Testis (tissue), 3 donors: ENCODE measurements around the gene HUS1B. TPM values are rescaled to one million over a fixed set of nuclear protein-coding genes. Genes with fewer than 3 reads are reported as not detected.

Experiments
- DNase-seq: peaks from one replicate; pipeline ENCODE4 v3.0.0-alpha.2; 2019
- H3K27ac ChIP-seq, 2 donors: fragments of 200-600 bp; sonication (generic); one replicate each; pipeline ENCODE4 v1.5.1; 2019
- H3K27me3 ChIP-seq: fragments of 200-600 bp; sonication (generic); one replicate; pipeline ENCODE4 v1.5.1; 2019
- H3K36me3 ChIP-seq: fragments of 200-600 bp; sonication (generic); one replicate; pipeline ENCODE4 v1.5.1; 2017; ENCODE audit warnings: low read depth; ENCODE audit errors: missing control alignments
- H3K4me1 ChIP-seq: fragments of 200-600 bp; sonication (generic); one replicate; pipeline ENCODE4 v1.5.1; 2019
- H3K4me3 ChIP-seq, 2 donors: fragments of 200-600 bp; sonication (generic); one replicate each; pipeline ENCODE4 v1.5.1; 2017 to 2019
- H3K9me3 ChIP-seq: fragments of 200-600 bp; sonication (generic); one replicate; pipeline ENCODE4 v1.5.1; 2017
- POLR2A ChIP-seq: fragments of 450-650 bp; IDR thresholded peaks from one replicate; pipeline ENCODE4 v1.6.1; 2017; ENCODE audit warnings: antibody characterized with exemption, mild to moderate bottlenecking, moderate library complexity
- WGBS, 2 donors: methylation state at CpG; one replicate each; pipeline ENCODE4 v1.1.5; 2018; 5-methylcytosine and 5-hydroxymethylcytosine counted together
- intact Hi-C: fragments of 100-400 bp; cut with DNase I; formaldehyde crosslinking; loops from one replicate; pipeline ENCODE4 v1.15.1; 2023; ENCODE audit warnings: low total_unique reads
- polyA plus RNA-seq: library from polyadenylated mRNA; stranded (reverse); fragments of 350-450 nt; fragmentation: Illumina TruSeq; extraction: RNeasy Lipid Tissue Mini Kit (QIAGEN cat#74804); gene quantifications from one replicate; pipeline ENCODE4 v1.2.3, GENCODE V29; 2014; ENCODE audit warnings: low read depth, low replicate concordance; ENCODE audit not compliant: insufficient read depth
- total RNA-seq, 2 donors: library from RNA; depleted of rRNA; stranded (reverse); fragments of >200 nt; gene quantifications; one replicate each; pipeline ENCODE4 v1.2.3, GENCODE V29; 2016
- TF ChIP-seq, protein P1 (sequence below), 3 experiments: fragments of 450-650 bp in 2 of 3; fragments of 200-600 bp in 1 of 3; sonication (generic) in 1 of 3; IDR thresholded peaks; one replicate each; pipeline ENCODE4 v1.5.1; 2016 to 2019; ENCODE audit warnings: antibody characterized with exemption in 3 of 3, mild to moderate bottlenecking in 2 of 3, moderate library complexity in 1 of 3

The HUS1B gene
- total and polyA plus RNA-seq, 3 donors from 2014 or later: 1.3 to 13.5 (median 8.9) TPM

DNA sequence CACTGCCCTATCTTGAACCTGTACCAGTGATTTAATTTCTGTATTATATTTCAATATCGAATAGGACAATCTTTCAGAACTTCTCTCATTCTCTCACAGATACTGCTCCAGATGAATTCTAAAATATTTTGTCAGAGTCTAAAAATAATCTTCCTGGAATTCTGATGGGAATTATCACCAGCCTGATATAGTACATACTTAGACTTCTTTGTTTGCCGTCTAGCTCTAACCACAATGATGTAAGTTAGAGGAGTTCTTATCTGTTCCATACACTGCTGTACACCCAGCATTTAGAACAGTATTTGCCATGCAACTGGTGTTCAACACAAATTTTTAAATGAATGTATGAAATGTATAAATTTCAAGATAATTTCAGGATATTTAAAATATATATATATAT, 1.3 kb upstream of the HUS1B start:
- intact Hi-C loops: no loop called here
- no peak for TF ChIP-seq POLR2A
- TF ChIP-seq, protein P1, sequence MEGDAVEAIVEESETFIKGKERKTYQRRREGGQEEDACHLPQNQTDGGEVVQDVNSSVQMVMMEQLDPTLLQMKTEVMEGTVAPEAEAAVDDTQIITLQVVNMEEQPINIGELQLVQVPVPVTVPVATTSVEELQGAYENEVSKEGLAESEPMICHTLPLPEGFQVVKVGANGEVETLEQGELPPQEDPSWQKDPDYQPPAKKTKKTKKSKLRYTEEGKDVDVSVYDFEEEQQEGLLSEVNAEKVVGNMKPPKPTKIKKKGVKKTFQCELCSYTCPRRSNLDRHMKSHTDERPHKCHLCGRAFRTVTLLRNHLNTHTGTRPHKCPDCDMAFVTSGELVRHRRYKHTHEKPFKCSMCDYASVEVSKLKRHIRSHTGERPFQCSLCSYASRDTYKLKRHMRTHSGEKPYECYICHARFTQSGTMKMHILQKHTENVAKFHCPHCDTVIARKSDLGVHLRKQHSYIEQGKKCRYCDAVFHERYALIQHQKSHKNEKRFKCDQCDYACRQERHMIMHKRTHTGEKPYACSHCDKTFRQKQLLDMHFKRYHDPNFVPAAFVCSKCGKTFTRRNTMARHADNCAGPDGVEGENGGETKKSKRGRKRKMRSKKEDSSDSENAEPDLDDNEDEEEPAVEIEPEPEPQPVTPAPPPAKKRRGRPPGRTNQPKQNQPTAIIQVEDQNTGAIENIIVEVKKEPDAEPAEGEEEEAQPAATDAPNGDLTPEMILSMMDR (IDR thresholded peaks at IDR 0.05): no peak
- no peaks in the 10 kb centered on the region for H3K9me3 ChIP-seq
- no peak for DNase-seq
- H3K27ac ChIP-seq: no peak overlapping the region
- H3K4me3 ChIP-seq: no peak overlapping the region
- H3K27me3 ChIP-seq: no peaks in the 10 kb centered on the region
- peaks cover 15% of the 10 kb centered on the region for H3K4me1 ChIP-seq
- no peaks in the 10 kb centered on the region for H3K36me3 ChIP-seq
- WGBS, 2 donors: 42 to 63% methylated on average over 2 of the region's 2 CpGs

DNA sequence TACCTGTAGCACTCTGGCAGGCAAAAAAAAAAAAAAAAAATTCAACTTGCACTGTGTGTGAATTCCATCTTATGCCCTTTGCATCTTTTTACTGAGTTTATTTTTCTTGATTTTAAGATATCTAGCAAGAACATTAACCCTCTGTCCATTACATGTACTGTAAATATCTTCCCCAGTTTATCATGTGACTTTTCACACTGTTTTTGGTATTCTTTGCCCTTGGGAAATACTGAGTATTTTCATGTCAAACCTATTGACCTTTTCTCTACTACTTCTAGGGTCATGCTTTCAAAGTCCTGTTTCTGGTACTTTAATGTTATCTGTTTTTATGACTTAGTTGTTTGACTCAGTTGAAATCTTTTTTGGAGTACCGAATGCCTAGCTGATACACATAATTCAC, 843 bp upstream of the HUS1B start:
- DNase-seq: no peak
- TF ChIP-seq, protein P1 (IDR thresholded peaks at IDR 0.05): no peak
- no peak for TF ChIP-seq POLR2A
- intact Hi-C loops: no loop called here
- Histone ChIP-seq H3K4me3 (no peak overlapping the region), H3K4me1 (peaks cover 15% of the 10 kb centered on the region), H3K9me3 (no peaks in the 10 kb centered on the region), H3K27ac (no peak overlapping the region), H3K27me3 (no peaks in the 10 kb centered on the region), H3K36me3 (no peaks in the 10 kb centered on the region)
- WGBS, 2 donors: 56 to 75% methylated on average over 1 of the region's 1 CpG

DNA sequence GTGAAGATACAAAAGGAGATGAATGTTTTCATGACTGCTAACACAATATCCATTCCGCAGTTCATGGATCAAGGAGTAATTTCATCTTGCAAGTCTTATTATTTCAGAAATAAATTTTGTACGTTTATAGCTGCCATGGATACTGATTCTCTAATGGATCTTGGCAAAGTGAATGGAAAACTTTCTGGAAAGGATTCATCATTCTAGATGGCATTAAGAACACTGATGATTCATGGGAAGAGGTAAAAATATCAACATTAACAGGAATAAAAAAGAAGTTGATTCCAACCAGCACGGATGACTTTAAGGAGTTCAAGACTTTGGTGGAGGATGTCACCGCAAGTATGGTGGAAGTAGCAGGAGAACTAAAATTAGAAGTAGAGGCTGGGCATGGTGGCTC, 2.8 kb downstream of the HUS1B start:
- no peaks in the 10 kb centered on the region for H3K9me3 ChIP-seq
- 80 to 90% methylated on average over 4 of the region's 4 CpGs for WGBS, 2 donors
- intact Hi-C loops: loop anchor here (5.0 kb wide), 1 partner anchor 233 kb away; no protein-coding TSS in a partner anchor
- H3K36me3 ChIP-seq: no peaks in the 10 kb centered on the region
- no peak overlapping the region for H3K27ac ChIP-seq
- H3K27me3 ChIP-seq: no peaks in the 10 kb centered on the region
- TF ChIP-seq POLR2A: no peak
- TF ChIP-seq, protein P1 (IDR thresholded peaks at IDR 0.05): no peak
- H3K4me3 ChIP-seq: no peak overlapping the region
- H3K4me1 ChIP-seq: peaks cover 3% of the 10 kb centered on the region
- DNase-seq: no peak

GRCh38 chr6:652865-653264, 4.0 kb downstream of the HUS1B start:
- intact Hi-C loops: loop anchor here (5.0 kb wide), 1 partner anchor 234 kb away; no protein-coding TSS in a partner anchor
- WGBS, 2 donors: 93 to 97% methylated on average over 3 of the region's 3 CpGs

DNA sequence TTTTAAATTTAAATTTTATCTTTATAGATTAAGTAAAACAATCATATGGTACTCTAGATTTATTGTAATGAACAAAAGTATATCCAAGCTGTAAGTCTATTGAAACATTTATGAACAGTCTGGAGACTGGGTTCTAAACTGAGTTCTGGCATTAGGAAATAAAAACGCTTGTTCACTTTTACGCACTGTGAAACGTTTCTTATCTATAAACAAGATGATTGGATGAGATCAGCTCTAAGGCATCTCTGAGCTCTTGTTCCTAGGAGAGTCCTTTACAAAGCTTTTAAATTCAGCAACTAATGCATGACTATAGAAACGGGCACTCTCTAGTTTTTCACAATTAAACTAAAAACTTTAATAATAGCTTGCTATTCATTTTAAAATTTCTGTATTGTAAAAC, 6.8 kb downstream of the HUS1B start:
- no peak overlapping the region for H3K27ac ChIP-seq

More at GRCh38 chr6:652865-653264, 4.0 kb downstream of the HUS1B start:
- no peak for DNase-seq
- Histone ChIP-seq H3K27me3 (no peaks in the 10 kb centered on the region), H3K9me3 (no peaks in the 10 kb centered on the region), H3K4me1 (no peaks in the 10 kb centered on the region), H3K27ac (no peak overlapping the region), H3K36me3 (no peaks in the 10 kb centered on the region), H3K4me3 (no peak overlapping the region)
- TF ChIP-seq POLR2A: no peak
- TF ChIP-seq, protein P1 (IDR thresholded peaks at IDR 0.05): no peak

More for the DNA sequence above, 6.8 kb downstream of the HUS1B start:
- no peak for DNase-seq
- no peaks in the 10 kb centered on the region for H3K36me3 ChIP-seq
- TF ChIP-seq, protein P1 (IDR thresholded peaks at IDR 0.05): no peak
- TF ChIP-seq POLR2A: no peak
- no peaks in the 10 kb centered on the region for H3K9me3 ChIP-seq
- 71 to 74% methylated on average over 4 of the region's 4 CpGs for WGBS, 2 donors
- H3K4me1 ChIP-seq: no peaks in the 10 kb centered on the region
- H3K4me3 ChIP-seq: no peak overlapping the region
- H3K27me3 ChIP-seq: no peaks in the 10 kb centered on the region
- intact Hi-C loops: loop anchor here (5.0 kb wide), 1 partner anchor 237 kb away; no protein-coding TSS in a partner anchor
